ENCODE measurements around the gene LONP1.

Gene LONP1

GRCh38 chr19:5719961-5720790 lies at the start of gene LONP1, which contains the start of gene CATSPERD (continued):
- TF ChIP-seq ZNF704 (tag by site-specific recombination; IDR thresholded peaks at IDR 0.05) (no peak), ZNF37A (tag by site-specific recombination; IDR thresholded peaks at IDR 0.05) (no peak), ZNF274 (IDR thresholded peaks at IDR 0.05; ENCODE audit: low read length) (no peak), ZNF274 (tag by site-specific recombination; IDR thresholded peaks at IDR 0.05; ENCODE audit: borderline replicate concordance) (no peak), ZSCAN30 (tag by site-specific recombination; IDR thresholded peaks at IDR 0.05) (peak; percentile 10), ZXDB (tag by site-specific recombination; IDR thresholded peaks at IDR 0.05) (peak; percentile 68), ZNF488 (tag by site-specific recombination; IDR thresholded peaks at IDR 0.05) (no peak), ZNF2 (tag by site-specific recombination; IDR thresholded peaks at IDR 0.05) (peak; percentile 69), YY1 (tag by site-specific recombination; IDR thresholded peaks at IDR 0.05) (peak; percentile 97), ZNF202 (tag by site-specific recombination; IDR thresholded peaks at IDR 0.05; ENCODE audit: borderline replicate concordance) (no peak), HOXA7 (CRISPR knock-in tag; IDR thresholded peaks at IDR 0.05; ENCODE audit: borderline replicate concordance) (no peak), ZEB2 (tag by site-specific recombination; IDR thresholded peaks at IDR 0.05) (peak; percentile 80), PRDM6 (tag by site-specific recombination; IDR thresholded peaks at IDR 0.05) (no peak), ZNF394 (tag by site-specific recombination; IDR thresholded peaks at IDR 0.05; ENCODE audit: borderline replicate concordance) (peak; percentile 42), GLIS2 (tag by site-specific recombination; IDR thresholded peaks at IDR 0.05) (no peak), ZNF350 (tag by site-specific recombination; IDR thresholded peaks at IDR 0.05) (no peak), GFI1B (tag by site-specific recombination; IDR thresholded peaks at IDR 0.05) (no peak), TSHZ1 (tag by site-specific recombination; IDR thresholded peaks at IDR 0.05; ENCODE audit: borderline replicate concordance) (no peak), ZFP3 (tag by site-specific recombination; IDR thresholded peaks at IDR 0.05; ENCODE audit: low read depth) (no peak), ZNF544 (tag by site-specific recombination; IDR thresholded peaks at IDR 0.05) (no peak), ZNF600 (tag by site-specific recombination; IDR thresholded peaks at IDR 0.05) (peak; percentile 95), SALL2 (tag by site-specific recombination; IDR thresholded peaks at IDR 0.05; ENCODE audit: borderline replicate concordance) (no peak), ZNF311 (tag by site-specific recombination; IDR thresholded peaks at IDR 0.05; ENCODE audit: borderline replicate concordance) (no peak), ZNF558 (tag by site-specific recombination; IDR thresholded peaks at IDR 0.05) (no peak), PRDM1 (tag by site-specific recombination; IDR thresholded peaks at IDR 0.05) (no peak), ZSCAN16 (tag by site-specific recombination; IDR thresholded peaks at IDR 0.05) (no peak)
- TF ChIP-seq, protein P1, sequence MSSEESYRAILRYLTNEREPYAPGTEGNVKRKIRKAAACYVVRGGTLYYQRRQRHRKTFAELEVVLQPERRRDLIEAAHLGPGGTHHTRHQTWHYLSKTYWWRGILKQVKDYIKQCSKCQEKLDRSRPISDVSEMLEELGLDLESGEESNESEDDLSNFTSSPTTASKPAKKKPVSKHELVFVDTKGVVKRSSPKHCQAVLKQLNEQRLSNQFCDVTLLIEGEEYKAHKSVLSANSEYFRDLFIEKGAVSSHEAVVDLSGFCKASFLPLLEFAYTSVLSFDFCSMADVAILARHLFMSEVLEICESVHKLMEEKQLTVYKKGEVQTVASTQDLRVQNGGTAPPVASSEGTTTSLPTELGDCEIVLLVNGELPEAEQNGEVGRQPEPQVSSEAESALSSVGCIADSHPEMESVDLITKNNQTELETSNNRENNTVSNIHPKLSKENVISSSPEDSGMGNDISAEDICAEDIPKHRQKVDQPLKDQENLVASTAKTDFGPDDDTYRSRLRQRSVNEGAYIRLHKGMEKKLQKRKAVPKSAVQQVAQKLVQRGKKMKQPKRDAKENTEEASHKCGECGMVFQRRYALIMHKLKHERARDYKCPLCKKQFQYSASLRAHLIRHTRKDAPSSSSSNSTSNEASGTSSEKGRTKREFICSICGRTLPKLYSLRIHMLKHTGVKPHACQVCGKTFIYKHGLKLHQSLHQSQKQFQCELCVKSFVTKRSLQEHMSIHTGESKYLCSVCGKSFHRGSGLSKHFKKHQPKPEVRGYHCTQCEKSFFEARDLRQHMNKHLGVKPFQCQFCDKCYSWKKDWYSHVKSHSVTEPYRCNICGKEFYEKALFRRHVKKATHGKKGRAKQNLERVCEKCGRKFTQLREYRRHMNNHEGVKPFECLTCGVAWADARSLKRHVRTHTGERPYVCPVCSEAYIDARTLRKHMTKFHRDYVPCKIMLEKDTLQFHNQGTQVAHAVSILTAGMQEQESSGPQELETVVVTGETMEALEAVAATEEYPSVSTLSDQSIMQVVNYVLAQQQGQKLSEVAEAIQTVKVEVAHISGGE (tag by site-specific recombination; conservative IDR thresholded peaks at IDR 0.05; ENCODE audit: low read depth) = peak; percentile 90
- TF ChIP-seq, protein P2, sequence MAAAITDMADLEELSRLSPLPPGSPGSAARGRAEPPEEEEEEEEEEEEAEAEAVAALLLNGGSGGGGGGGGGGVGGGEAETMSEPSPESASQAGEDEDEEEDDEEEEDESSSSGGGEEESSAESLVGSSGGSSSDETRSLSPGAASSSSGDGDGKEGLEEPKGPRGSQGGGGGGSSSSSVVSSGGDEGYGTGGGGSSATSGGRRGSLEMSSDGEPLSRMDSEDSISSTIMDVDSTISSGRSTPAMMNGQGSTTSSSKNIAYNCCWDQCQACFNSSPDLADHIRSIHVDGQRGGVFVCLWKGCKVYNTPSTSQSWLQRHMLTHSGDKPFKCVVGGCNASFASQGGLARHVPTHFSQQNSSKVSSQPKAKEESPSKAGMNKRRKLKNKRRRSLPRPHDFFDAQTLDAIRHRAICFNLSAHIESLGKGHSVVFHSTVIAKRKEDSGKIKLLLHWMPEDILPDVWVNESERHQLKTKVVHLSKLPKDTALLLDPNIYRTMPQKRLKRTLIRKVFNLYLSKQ (tag by site-specific recombination; IDR thresholded peaks at IDR 0.05; ENCODE audit: borderline replicate concordance) = no peak
